ENCODE measurements around the gene FCRL4.

GRCh38 chr1:157558119-157558518 lies 39.8 kb downstream of the FCRL4 start:
- TF ChIP-seq CTCF (optimal IDR thresholded peaks at IDR 0.05 in 1 of 3, IDR thresholded peaks at IDR 0.05 in 1 of 3, conservative IDR thresholded peaks at IDR 0.05 in 1 of 3; ENCODE audit: extremely low read depth in 1 of 3, insufficient read depth in 2 of 3, low read length in 3 of 3) (no peak), EZH2 (IDR thresholded peaks at IDR 0.05; ENCODE audit: low read length) (no peak)

All from keratinocyte (primary cell).